Skin of body (tissue), 2 donors: Measurements from ENCODE around the gene ATP4B. TPM values are rescaled to one million over a fixed set of nuclear protein-coding genes. Genes with fewer than 3 reads are reported as not detected.

ENCODE experiments used
- DNase-seq: peaks from one replicate; lab custom pipeline; 2025; lab: John Stamatoyannopoulos, UW
- total RNA-seq: library from RNA; depleted of rRNA; stranded (reverse); fragments of >200 nt; gene quantifications from one replicate; pipeline ENCODE4 v1.2.3, GENCODE V29; 2014

ATP4B gene
- total RNA-seq, 1 donor from 2014 or later: not detected

DNA sequence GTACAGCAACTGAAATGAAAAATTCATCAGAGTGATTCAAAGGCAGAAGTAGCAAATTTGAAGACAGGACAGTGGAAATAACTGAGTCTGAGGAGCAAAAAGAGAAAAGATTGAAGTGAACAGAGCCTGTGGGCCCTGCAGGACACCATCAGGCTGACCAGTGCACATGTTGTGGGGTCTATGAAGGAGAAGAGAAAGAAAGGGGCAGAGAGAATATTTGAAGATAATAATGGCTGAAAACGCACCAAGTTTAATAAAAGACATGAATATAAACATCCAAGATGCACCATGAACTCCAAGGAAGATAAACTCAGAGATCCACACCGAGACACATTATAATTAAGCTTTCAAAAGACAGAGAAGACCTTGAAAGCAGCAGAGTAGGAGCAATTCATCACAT lies 15.4 kb downstream of the ATP4B start:
- no peak for DNase-seq

DNA sequence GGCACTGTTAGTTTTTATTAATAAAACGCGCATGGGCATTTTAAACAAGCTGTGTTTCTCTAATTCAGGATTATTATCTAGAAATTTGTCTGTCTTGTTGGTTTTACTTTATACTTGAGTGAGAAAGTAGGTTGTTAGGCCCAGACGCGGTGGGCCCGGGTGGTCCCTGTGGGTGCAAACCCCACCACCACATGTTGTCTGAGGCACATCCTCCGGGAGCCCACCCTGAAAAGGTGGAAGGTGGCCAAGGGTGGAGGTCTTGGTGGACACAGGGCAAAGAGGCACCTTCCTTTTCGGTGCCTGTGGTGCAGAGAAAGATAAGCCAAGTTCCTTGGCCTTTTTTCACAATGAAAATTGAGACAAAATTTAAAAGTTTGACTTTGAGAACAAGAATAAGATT lies 16.6 kb downstream of the ATP4B start:
- no peak for DNase-seq

DNA sequence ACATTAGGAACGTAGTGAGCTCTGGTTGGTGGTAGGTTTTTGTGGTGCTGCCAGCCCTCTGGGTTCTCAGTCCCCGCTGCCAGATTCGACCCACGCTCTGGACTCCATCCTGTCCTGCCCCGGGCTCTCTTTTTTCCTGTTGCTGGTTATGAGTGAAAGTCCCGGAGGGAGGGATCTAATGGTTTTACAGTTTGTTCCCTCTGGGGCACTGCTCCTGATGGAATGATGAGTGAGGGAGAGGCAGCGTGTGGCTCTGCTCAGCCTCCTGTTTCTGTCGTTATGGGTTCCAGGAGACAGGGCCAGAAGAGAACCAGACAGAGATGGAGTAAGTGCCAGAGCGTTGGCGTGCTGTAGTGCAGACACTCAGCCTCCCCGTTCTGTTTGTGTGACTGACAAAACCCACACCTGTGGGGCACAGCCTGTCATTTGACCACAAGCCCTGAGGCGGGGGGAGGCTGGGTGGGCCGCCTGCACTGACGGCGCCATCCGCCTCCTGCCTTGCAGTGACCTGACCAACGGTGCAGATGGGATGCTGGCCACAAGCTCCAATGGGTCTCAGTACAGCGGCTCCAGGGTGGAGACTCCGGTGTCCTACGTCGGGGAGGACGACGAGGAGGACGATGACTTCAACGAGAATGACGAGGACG lies 18.3 kb downstream of the ATP4B start:
- DNase-seq: peak; percentile 49

DNA sequence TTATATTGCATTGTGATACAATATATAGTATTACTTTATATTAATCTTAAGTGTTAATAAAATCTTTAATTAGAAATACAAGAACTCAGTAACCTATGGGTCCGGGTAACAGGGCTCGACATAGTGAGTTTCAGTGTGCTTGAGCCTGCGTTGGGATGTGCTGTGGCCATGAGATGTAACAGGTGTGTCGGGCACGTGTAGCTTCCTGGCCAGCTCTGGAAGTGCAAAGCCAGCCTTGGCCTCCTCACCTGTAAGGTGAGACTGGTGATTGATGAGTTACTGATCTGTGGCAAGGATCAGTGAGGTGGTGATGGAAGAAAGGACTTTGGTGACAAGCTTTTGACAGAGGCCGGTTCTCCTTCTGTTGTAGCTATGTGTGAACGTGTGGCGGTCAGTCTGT lies 19.2 kb downstream of the ATP4B start:
- DNase-seq: no peak

DNA sequence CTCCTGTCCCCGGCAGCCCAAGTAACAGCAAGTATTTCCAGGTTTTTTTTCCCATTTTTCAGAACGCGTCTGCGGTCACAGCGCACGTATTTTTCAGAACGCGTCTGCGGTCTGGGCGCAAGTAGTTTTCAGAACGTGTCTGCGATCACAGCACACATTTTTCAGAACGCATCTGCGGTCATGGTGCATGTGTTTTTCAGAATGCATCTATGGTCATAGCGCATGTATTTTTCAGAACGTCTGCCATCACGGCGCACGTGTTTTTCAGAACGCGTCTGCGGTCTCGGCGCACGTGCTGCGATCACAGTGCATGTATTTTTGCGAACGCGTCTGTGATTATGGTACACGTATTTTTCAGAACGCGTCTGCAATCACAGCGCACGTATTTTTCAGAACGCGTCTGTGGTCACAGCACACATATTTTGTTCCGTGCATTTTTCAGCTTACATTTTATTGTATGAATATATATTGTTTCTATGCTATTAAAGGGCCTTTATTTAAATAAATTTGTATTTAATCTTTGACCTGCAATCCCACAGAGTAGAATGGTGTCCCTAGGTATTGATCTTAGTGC lies 19.7 kb downstream of the ATP4B start:
- no peak for DNase-seq

DNA sequence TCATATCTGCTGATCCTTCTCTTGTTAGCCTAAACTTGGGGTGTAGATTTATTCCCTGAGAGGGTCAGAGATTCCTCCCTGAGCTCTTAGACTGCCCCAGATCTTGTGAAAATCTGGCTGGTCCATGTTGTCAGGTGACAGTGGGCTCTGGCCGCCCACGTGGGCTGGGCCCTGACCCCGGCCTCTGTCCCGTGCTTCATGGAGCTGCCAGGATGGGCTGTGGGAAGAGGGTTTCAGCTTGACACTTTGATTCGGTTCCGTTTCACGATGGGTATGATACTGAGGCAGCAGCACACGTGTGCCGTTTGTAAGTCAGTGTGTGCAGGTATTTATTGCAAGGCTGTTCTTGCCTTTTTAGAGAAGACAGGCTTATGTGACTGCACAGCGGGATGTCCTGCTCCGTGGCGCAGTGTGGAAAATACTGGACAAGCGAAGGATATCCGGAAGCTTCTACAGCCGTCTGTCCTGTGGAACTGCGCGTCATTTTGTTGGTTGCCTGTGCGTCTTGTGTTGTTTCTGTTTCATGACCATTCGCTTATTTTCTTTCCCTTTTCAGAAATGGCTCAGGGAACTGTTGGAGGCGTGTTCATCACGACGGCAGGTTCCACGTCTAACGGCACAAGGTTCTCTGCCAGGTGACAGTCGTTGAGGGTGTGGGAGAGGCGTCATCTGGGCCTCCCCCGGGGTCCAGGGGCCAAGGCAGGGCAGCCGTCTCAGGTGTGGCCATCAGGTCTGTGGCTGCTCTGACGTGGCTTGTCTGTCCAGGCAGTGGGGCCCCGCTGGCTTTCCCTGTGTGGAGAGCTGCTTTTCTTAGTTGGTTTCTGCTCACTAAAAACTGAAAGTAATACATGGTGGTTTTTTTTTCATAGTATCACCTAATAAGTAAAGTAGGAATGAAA lies 20.5 kb downstream of the ATP4B start:
- no peak for DNase-seq

DNA sequence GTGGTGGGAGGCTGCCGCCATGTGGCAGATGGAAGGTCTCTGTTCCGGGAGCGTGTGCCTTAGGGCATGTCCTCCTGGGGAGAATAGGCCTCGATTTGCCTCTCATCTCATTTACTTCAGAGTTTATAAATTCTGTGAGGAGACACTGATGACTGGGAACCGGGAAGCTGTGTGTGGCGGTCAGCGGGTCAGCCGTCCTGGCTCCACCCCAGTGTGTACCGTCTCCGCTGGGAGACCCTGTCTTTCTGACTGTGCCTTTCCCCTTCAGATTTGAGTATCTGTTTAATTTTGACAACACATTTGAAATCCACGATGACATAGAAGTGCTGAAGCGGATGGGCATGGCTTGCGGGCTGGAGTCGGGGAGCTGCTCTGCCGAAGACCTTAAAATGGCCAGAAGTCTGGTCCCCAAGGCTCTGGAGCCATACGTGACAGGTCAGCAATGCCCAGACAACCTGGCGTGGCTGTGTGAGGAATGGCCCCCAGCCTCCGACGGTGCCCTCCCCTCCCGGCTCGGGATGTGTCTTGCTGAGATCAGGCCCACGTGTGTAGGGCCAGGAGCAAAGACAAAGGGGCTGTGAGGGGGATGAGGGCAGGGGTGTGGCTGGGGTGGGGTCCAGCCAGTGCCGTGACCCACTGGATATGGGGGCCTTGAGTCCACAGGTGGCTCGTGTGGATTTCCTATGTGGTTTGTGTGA lies 21.6 kb downstream of the ATP4B start:
- DNase-seq: no peak

DNA sequence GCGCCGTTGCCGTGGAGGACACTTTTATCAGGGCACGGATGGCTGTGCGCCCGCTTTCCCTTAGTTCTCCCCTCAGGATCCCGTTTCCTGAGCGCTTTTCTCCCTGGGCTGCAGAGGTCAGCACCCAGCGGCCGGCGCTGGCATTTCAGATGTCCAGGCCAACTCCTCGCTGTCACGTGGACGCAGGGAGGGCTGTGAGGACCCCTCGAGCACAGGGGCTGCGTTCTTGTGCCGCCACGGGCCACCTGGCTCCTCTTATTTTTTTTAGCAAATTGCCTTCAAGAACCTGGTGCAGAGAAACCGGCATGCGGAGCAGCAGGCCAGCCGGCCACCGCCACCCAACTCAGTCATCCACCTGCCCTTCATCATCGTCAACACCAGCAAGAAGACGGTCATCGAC lies 22.3 kb downstream of the ATP4B start:
- DNase-seq: no peak

DNA sequence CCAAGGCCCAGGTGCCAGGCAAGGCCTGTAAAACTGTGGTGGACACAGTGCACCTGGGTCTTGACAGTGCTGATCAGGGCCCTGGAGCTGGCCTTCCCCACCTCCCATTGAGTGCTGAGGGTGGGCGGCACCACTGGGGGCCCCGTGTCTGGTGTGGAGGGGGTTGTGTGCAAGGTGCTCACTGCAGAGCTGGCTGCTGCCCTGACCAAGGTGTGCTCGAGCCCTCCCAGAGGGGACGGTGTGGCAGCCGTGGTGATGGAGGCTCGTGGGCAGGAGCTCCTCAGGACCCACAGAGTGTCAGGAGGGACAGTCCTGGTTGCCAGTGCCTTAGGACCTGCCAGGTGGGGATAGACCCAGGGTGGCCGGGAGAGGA lies 23.0 kb downstream of the ATP4B start:
- DNase-seq: no peak

DNA sequence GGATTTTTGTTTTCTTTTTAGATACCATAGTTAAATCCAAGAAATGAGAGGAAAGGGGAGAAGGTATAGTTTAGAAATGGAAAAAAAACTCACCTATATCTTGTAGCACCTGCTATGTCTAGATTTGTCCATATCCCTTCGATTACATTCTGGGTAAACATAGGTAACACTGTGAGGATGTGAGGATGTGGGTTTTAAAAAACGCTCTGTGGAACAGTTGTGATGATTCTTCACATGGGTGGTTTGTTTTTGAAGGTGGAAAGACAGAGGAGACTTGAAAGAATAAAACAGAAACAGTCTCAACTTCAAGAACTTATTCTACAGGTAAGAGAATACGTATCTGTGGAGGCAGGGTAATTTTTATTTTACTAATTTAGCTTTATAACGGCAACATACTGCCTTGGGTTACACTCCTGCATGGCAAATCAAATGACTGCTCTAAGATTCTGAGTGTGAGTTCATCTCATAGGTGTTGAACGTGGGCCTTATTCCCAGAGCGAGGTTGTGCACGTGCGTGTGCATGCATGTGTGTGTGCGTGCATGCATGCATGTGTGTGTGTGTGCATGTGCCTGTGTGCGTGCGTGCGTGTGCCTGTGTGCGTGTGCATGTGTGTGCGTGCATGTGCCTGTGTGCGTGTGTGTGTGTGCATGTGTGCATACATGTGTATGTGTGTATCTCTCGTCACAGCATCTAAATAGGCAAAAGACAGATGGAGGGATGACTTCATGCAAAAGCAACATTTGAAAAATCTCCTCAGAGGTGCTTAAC lies 23.5 kb downstream of the ATP4B start:
- DNase-seq: no peak

DNA sequence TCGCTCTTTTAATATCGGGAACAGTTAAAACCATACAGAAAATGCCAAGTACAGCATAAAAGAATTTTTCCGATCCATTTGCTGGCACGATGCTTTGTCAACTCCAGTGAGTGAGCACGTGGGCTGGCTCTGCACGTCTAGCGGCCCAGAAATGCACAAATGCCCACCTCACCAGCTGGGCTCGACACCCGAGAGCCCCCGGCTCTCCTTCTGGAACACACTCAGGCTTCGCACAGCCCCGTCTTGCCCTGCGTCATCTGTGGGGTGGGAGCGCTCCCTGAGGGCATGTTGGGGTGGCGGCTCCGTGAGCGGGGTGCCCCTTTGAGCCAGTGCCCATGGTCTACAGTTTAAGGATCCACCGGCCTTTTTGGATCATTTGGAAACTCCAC lies 24.5 kb downstream of the ATP4B start:
- DNase-seq: no peak

DNA sequence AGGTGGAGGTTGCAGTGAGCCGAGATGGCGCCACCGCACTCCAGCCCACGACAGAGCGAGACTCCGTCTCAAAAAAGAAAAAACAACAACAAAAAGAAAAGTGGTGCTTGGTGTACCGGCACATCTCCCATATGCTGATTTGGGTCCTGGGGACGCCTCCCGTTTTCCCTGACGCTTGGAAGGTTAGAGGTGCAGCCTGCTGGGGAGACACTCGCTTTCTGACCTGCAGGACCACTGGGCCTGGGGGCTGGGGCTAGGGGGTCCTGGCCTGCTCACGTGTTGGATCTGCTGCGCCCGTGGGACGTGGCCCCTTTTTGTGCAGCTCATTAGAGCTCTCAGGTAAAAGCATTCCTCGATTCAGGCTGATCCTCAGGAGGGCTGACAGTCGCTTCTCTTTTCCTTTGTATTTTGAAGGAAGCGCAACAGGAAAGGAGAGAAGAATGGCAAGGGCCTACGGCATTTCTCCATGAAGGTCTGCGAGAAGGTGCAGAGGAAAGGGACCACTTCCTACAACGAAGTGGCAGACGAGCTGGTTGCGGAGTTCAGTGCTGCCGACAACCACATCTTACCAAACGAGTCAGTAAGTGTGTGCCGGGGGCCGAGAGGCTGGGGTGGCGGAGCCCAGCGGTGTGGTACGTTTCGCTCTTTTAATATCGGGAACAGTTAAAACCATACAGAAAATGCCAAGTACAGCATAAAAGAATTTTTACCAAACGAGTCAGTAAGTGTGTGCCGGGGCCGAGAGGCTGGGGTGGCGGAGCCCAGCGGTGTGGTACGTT lies 25.1 kb downstream of the ATP4B start:
- no peak for DNase-seq

DNA sequence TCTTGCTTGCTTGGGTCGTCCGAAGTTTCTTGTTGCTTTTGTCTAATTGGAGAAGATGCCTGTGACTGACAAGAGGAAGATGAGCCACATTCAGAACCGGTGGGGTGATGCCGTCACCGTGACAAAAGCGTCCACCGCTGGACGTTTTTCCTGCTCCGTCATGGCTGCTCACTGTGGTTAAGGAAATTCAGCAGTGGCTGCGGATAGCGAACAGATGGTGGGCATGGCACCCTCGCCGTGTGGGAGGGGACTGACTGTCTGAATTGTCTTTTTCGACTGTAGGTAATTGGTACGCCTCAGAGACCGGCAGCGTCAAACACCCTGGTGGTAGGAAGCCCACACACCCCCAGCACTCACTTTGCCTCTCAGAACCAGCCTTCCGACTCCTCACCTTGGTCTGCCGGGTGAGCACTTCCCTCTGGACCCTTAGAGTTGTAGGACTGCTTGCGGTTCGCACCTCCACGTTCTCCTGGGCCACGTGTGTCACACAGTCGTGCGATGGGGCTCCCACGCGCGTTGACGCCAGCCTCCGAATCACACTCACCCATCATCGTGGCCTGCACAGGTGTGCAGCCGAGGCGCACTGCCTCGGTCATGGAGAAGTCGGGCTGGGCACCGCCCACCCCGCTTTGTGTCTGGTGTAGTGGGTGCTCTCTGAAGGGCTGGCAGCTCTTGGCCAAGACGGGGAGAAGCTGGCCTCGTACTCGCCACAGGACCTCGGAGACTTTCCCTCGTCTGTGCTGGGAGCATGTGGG lies 26.5 kb downstream of the ATP4B start:
- no peak for DNase-seq

DNA sequence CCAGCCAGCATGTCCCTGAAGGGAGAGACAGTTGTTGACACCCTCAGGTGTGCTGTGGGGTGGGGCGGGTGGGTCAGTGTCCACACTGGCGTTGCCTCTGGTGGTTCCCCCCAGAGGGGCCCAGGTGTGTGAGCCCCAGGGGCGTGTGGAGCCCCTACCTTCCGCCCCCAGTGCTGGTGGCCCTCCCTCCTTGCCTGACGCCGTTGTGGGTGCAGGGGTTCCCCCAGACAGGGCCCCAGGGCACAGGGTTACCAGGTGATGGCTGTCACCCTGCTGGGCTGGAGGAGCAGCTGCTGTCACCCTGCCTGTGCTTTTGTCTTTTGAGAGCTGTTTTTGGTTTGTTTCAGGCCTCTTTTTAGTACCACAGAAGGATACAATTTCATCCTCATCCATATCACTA lies 27.2 kb downstream of the ATP4B start:
- DNase-seq: no peak

DNA sequence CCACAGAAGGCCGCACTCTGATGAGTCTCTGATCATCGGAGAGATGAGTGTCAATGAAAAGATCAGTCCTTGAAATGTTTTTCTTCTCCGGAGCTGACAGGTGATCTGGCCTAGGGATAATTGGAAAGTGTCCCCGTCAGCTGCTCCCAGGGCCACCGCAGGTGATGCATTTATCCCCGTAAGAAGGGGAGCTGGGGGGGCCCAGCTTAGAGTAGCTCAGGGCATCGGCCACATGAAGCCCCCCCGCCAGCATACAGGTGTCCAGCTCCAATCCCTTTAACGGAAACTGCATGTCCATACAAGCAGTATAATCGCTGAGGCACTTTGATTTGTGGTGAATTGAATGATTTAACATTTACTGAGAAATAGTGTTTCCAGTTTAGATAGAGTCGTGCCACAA lies 27.7 kb downstream of the ATP4B start:
- DNase-seq: no peak

DNA sequence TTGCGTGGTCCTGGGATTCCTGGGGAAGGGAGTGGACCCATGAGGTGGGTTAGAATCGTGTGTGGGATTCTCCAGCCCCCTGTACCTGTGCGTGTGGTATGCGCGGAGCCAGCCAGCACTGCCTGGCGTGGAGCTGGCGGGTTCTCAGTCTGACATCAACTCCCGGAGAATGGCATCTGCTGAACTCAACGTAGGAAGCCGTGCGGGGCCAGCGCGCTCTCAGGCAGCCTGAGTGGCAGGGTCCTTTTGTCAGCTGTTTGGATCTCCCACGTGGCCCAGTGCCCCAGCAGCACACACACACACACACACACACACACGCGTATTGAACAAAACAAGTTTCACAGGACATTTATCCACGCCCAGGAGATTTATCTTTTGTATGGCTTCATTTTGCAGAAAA lies 28.1 kb downstream of the ATP4B start:
- no peak for DNase-seq

DNA sequence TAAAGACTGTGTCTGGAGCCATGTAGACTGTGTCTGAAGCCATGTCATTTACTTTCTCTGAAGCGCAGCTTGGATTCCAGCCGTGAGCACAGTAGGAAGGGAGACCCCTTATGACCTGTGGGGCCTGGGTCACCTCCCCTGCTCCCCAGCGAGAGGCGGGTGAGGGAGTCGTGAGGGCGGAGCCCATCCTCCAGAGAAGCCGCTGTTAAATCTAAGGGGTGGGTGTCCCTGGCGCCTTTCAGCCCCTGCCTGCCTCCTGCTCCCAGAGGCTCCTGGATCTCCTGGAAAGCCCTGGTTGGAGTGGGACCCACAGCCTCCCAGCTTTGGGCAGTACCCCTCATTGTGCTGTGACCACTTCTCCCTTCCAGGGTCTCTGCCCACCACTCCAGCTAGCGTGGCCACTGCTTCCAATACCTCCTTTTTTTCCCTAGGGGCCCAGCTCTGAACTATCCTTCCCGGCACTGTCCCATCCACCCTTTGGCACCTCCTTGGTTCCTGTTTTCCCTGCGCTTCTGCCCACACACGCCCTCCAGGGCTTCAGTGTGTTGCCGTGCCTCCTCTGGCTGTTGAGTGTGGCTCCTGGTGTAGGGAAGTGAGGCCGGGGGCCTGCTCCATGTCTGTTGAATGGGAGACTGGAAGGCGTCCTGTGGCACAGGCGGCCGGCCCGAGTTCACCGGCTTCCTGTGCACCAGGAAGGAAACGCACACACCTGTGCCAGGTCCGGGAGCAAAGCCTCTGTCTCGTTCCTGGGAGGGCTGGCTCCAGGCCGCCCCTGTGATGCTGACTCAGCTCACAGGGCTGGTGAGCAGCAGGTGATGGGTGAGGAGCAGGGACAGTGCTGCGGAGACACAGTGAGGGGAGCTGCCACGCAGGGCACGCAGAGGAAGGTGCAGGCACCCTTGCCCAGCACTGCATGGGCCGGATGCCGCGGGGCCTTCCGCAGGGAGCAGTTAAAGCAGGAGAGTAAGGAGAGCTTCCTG lies 29.4 kb downstream of the ATP4B start:
- DNase-seq: no peak

DNA sequence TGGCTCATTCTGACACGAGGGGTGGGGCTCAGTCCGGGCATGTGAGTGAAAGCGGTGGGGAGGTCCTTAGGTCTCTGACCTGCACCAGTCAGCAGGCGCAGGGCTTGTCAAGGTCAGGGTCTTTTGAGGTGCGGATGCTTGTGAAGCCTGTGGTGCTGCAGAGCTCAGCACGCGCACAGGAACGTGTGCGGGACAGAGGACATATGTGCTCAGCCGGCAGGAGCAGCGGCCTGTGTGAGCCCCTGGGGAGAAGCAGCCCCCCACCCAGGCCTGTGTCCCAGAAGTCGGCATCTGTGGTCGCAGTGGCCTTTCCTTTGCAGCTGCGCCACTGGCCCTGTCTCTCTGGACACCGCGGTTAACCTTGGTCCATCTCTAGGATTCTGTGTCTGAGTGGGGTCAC lies 30.9 kb downstream of the ATP4B start:
- no peak for DNase-seq
